AML-193 (cell line): Measurements from ENCODE around the gene PRIMPOL.
"Not testable (repeated sequence)": the region's sequence is repeated elsewhere in the genome, so short reads cannot be mapped to it uniquely, and the experiment has no call there.

Experiments
- DNase-seq, 2 experiments: peaks; one replicate each; lab custom pipeline; 2025; lab: John Stamatoyannopoulos, UW

PRIMPOL gene

GRCh38 chr4:184636897-184637296 lies 12.6 kb upstream of the PRIMPOL start:
- DNase-seq: no peak

- no peak for DNase-seq
Observed at GRCh38 chr4:184641022-184641421, 8.5 kb upstream of the PRIMPOL start.

- no peak for DNase-seq
Observed at GRCh38 chr4:184641451-184641850, 8.1 kb upstream of the PRIMPOL start.

- no peak for DNase-seq
Observed at GRCh38 chr4:184643731-184644130, 5.8 kb upstream of the PRIMPOL start.

GRCh38 chr4:184644553-184645307 lies 4.8 kb upstream of the PRIMPOL start:
- no peak for DNase-seq

GRCh38 chr4:184645904-184646610 lies 3.5 kb upstream of the PRIMPOL start:
- no peak for DNase-seq

- no peak for DNase-seq
Observed at GRCh38 chr4:184647266-184648053, 2.1 kb upstream of the PRIMPOL start.

GRCh38 chr4:184648054-184648312 lies 1.6 kb upstream of the PRIMPOL start:
- DNase-seq: no peak

- no peak for DNase-seq
Observed at GRCh38 chr4:184648313-184649025, 1.1 kb upstream of the PRIMPOL start.

- DNase-seq: peak; percentile 19 to 61
Observed at GRCh38 chr4:184649971-184650855, 675 bp downstream of the PRIMPOL start.

GRCh38 chr4:184651899-184652298 lies 2.4 kb downstream of the PRIMPOL start:
- DNase-seq: no peak

- not testable (repeated sequence) for DNase-seq
Observed at GRCh38 chr4:184652681-184653080, 3.1 kb downstream of the PRIMPOL start.

GRCh38 chr4:184653650-184654049 lies 4.1 kb downstream of the PRIMPOL start:
- no peak for DNase-seq

- no peak for DNase-seq
Observed at GRCh38 chr4:184655889-184656869, 6.6 kb downstream of the PRIMPOL start.

GRCh38 chr4:184657144-184657543 lies 7.6 kb downstream of the PRIMPOL start:
- no peak for DNase-seq

- DNase-seq: not testable (repeated sequence)
Observed at GRCh38 chr4:184657820-184658219, 8.3 kb downstream of the PRIMPOL start.

GRCh38 chr4:184660978-184661377 lies 11.4 kb downstream of the PRIMPOL start:
- no peak for DNase-seq

- no peak for DNase-seq
Observed at GRCh38 chr4:184662236-184662635, 12.7 kb downstream of the PRIMPOL start.

- DNase-seq: peak in 1 of 2 experiments; percentile 18
Observed at GRCh38 chr4:184664445-184665210, 15.1 kb downstream of the PRIMPOL start.
